ENCODE results near the gene CROCC2. TPM values are rescaled to one million over a fixed set of nuclear protein-coding genes. Genes with fewer than 3 reads are reported as not detected.

CROCC2 gene
- polyA plus RNA-seq, 2 of the 4 experiments (the other 2 are of a cell fraction) = not detected

DNA sequence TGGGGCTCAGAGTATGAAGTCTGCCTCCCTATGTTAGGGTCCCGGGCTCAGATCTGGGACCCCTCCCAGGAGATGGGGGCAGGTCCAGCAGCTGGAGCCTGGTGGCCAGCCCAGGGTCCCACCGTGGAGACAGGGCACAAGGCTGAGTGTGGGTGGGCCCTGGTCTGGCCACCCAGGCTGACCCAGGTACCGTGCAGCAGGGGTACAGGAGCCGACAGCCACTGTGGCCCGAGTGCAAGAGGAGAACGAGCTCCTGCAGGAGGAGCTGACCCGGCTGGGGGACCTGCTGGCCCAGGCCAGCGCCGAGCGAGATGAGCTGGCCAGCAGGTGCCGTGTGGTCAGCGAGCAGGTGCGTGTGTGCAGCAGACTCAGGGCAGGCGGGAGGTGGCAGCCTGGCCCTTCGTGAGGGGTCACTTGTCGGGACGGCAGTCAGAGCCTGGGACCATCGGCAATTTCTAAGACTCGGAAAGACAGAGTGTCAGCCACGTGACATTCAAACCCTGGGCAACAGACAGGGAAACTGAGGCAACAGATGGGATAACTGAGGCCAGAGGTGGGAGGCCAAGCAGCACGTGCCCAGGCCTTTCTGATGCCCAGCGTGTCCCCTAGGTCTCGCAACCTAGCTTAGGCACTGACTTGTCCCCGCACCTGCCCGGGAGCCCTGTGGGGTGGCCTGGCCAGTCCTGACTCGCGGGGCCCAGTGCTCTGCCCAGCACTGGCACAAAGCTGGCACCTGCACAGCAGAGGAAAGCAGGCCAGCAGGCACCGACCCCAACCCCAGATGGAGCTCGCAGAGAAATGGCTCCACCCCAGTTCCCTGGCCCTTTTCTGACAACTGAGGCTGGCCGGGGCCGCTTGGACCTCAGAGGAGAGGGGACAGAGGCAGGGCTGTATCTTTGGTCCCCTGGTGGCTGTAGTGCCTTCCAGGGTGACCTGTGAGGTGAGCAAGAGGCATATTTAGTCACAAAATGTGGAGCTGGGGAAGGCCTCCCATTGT is 13.9 kb downstream of the CROCC2 start:
- POLR2A ChIA-PET = no interaction called here
- no peak overlapping the region for H3K4me2 ChIP-seq
- no peak for TF ChIP-seq RARB (CRISPR knock-in tag; IDR thresholded peaks at IDR 0.05)
- TF ChIP-seq CBX8 (IDR thresholded peaks at IDR 0.05) = no peak
- TF ChIP-seq ZSCAN20 (CRISPR knock-in tag; IDR thresholded peaks at IDR 0.05) = no peak
- no peak for TF ChIP-seq FOXS1 (CRISPR knock-in tag; IDR thresholded peaks at IDR 0.05)
- TF ChIP-seq, protein P1, sequence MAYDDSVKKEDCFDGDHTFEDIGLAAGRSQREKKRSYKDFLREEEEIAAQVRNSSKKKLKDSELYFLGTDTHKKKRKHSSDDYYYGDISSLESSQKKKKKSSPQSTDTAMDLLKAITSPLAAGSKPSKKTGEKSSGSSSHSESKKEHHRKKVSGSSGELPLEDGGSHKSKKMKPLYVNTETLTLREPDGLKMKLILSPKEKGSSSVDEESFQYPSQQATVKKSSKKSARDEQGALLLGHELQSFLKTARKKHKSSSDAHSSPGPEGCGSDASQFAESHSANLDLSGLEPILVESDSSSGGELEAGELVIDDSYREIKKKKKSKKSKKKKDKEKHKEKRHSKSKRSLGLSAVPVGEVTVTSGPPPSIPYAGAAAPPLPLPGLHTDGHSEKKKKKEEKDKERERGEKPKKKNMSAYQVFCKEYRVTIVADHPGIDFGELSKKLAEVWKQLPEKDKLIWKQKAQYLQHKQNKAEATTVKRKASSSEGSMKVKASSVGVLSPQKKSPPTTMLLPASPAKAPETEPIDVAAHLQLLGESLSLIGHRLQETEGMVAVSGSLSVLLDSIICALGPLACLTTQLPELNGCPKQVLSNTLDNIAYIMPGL (CRISPR knock-in tag; IDR thresholded peaks at IDR 0.05; ENCODE audit: borderline replicate concordance) = no peak
- TF ChIP-seq MAFK (IDR thresholded peaks at IDR 0.05; ENCODE audit: partially characterized antibody) = no peak
- TF ChIP-seq JUN (IDR thresholded peaks at IDR 0.05) = no peak
- TF ChIP-seq RCOR1 (IDR thresholded peaks at IDR 0.05; ENCODE audit: low read depth, low read length) = no peak
- TF ChIP-seq TP53 (CRISPR knock-in tag; IDR thresholded peaks at IDR 0.05) = no peak
- TF ChIP-seq FOSL2 (IDR thresholded peaks at IDR 0.05) = no peak
- no peak for TF ChIP-seq FOSL2 (CRISPR knock-in tag; IDR thresholded peaks at IDR 0.05)
- TF ChIP-seq, protein P2, sequence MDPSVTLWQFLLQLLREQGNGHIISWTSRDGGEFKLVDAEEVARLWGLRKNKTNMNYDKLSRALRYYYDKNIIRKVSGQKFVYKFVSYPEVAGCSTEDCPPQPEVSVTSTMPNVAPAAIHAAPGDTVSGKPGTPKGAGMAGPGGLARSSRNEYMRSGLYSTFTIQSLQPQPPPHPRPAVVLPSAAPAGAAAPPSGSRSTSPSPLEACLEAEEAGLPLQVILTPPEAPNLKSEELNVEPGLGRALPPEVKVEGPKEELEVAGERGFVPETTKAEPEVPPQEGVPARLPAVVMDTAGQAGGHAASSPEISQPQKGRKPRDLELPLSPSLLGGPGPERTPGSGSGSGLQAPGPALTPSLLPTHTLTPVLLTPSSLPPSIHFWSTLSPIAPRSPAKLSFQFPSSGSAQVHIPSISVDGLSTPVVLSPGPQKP (IDR thresholded peaks at IDR 0.05; ENCODE audit: low read depth, low read length) = no peak
- TF ChIP-seq JUNB (IDR thresholded peaks at IDR 0.05) = no peak
- TF ChIP-seq NFE2L2 (conservative IDR thresholded peaks at IDR 0.05; ENCODE audit: low read length) = no peak
- TF ChIP-seq RAD21 (conservative IDR thresholded peaks at IDR 0.05 in 1 of 2, IDR thresholded peaks at IDR 0.05 in 1 of 2) = no peak
- TF ChIP-seq HEYL (CRISPR knock-in tag; IDR thresholded peaks at IDR 0.05) = no peak
- no peak for TF ChIP-seq ZFP36 (IDR thresholded peaks at IDR 0.05; ENCODE audit: borderline replicate concordance, partially characterized antibody)
- TF ChIP-seq HOXB13 (CRISPR knock-in tag; IDR thresholded peaks at IDR 0.05; ENCODE audit: low read depth) = no peak
- TF ChIP-seq, protein P3, sequence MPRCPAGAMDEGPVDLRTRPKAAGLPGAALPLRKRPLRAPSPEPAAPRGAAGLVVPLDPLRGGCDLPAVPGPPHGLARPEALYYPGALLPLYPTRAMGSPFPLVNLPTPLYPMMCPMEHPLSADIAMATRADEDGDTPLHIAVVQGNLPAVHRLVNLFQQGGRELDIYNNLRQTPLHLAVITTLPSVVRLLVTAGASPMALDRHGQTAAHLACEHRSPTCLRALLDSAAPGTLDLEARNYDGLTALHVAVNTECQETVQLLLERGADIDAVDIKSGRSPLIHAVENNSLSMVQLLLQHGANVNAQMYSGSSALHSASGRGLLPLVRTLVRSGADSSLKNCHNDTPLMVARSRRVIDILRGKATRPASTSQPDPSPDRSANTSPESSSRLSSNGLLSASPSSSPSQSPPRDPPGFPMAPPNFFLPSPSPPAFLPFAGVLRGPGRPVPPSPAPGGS (IDR thresholded peaks at IDR 0.05) = no peak
- no peak for TF ChIP-seq RFX5 (IDR thresholded peaks at IDR 0.05)
- TF ChIP-seq, protein P4, sequence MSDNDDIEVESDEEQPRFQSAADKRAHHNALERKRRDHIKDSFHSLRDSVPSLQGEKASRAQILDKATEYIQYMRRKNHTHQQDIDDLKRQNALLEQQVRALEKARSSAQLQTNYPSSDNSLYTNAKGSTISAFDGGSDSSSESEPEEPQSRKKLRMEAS (IDR thresholded peaks at IDR 0.05) = no peak
- H3K4me3 ChIP-seq = no peak overlapping the region
- DNase-seq (ENCODE audit: low read depth in 1 of 2, low spot score in 1 of 2) (no peak), FAIRE-seq (no peak), ATAC-seq (no peak)
- CTCF ChIA-PET = interaction anchor here (1.3 kb wide), 1 partner anchor 10 kb away, joined by 3 read pairs; no protein-coding TSS in a partner anchor
- H3K9me3 ChIP-seq = no peaks in the 10 kb centered on the region
- peak overlapping the region in 1 of 2 experiments; percentile 89; a peak in 4 of 6 replicates for H3K27ac ChIP-seq
- H3K4me1 ChIP-seq = peaks cover 55% of the 10 kb centered on the region
- WGBS (ENCODE audit: missing lambda C conversion rate) = 92% methylated on average over 24 of the region's 31 CpGs

DNA sequence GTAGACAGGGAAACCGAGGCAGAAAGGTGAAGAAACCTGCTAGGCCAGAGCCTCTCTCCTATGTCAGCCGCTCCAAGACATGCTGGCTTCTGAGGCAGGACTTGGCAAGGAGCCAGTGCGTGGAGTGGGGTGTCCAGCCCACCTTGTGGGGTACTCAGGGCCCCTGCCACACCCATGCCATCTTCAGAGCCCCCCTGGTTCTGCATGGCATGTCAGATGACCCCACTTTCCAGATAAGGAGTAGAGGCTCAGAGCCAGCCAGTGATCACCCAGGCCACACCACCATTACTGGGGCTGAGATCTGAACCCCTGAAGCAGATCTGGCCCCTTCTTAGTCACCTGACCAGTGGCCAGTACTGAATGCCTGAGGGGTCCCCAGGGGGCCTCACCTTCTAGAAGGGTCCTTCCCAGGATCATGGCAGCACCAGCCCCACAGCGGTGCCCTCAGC is 14.7 kb downstream of the CROCC2 start:
- no peak for TF ChIP-seq ESRRA (IDR thresholded peaks at IDR 0.05; ENCODE audit: borderline replicate concordance, low read length)
- no peak; a peak in 1 of 6 replicates for ATAC-seq
- Histone ChIP-seq H3K4me1 (peaks cover 49% of the 10 kb centered on the region), H3K9me3 (no peaks in the 10 kb centered on the region), H3K27ac (peak overlapping the region; percentile 64 to 89), H3K4me2 (peak overlapping the region; percentile 69), H3K4me3 (no peak overlapping the region)
- ChIA-PET CTCF (no interaction called here), POLR2A (no interaction called here)
- DNase-seq (ENCODE audit: low read depth in 1 of 2, low spot score in 1 of 2) = no peak
- FAIRE-seq = no peak
- 58% methylated on average over 4 of the region's 4 CpGs for WGBS (ENCODE audit: missing lambda C conversion rate)
